IPS-11a (cell line): ENCODE results near the gene C2orf76.
A peak's percentile ranks its signal among the peaks of the same experiment; 100 is the strongest.
"Not testable (repeated sequence)": the region's sequence is repeated elsewhere in the genome, so short reads cannot be mapped to it uniquely, and the experiment has no call there.

Experiments used
- H3K4me3 ChIP-seq: one replicate; pipeline ENCODE4 v1.5.1; 2013; ENCODE audit warnings: low read depth, low read length, control low read depth

C2orf76 gene

DNA sequence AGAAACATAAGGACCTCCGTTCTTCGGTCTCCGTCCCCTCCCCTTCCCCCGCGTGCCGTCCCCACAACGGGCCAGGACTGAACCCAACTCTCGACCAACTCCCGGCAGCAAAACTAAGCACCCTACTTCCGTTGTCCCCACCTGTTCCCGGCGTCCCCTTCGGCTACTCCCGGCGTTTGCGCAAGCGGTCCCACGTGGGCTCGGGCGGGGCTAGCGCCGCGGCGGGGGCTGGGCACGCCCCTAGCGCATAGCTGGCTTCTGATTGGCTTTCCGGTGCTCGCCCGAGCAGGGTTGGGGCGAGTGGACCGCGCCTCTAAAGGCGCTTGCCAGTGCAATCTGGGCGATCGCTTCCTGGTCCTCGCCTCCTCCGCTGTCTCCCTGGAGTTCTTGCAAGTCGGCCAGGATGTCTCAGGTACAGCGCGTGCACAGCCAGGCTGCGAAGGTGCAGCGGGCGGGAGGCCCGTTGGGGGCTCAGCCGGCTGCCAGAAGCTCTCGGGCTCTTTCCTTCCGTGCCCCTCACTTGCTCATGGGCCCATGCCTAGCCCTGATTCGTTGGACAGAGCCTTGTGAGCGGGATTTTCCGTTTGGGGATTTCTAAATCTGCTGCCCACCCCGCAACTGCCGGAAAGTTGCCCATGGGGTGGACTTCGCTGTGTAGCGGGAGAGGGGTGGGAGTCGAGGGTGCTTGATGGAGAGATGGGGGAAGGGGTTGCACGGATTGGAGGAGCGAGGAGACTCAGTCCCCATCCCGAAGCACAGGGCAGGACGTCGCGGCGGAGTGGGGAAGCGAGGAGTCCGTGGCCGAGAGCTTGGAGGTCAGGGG, at the start of gene C2orf76, which contains the start of gene DBI:
Gene C2orf76, minus strand, starts transcription at position 186 of the 823 bp plus-strand sequence. CDS start 26,875 bp downstream, outside the sequence.
Gene DBI, plus strand, starts transcription at position 329 of the 823 bp plus-strand sequence. Its CDS starts 75 bp downstream, at position 404.
- H3K4me3 ChIP-seq, result peak within 1 kb of the TSS; percentile 81

DNA sequence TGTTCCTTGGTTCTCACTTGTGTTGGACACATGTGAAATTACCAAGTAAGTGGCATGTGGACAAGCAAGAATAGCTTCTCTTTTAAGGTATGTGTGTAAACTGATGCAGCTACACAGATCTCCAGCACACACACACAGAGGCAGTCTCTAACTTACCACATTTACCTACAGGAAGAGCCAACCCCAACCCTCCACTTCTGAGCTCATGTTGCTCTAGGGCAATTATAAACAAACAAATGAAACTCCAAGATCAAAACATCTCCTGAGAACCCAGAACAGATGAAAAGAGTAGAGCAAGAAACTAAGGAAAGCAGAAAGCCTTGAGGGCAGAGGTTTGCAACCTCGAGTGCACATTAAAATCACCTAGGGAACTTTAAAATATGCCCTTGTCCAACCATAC, 49.0 kb upstream of the C2orf76 start:
- no peak overlapping the region for H3K4me3 ChIP-seq

DNA sequence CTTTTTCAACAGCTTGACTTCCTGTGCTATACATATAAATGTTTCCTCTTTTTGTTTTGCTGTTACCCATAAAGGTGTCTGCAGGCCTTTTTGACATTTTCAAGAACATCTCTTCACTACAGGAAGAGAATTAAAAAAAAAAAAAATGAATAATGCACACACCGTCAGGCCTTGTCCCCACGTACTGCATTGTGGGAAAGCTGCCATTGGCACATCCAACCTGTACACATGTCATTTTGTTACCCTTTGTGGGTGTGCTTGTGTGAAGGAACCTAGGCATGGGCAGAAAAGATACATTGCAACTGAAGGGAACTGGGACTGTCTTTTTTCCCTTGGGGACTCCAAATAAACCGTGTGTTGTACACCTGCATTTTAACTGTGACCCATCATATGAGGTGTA, 48.3 kb upstream of the C2orf76 start:
- no peak overlapping the region for H3K4me3 ChIP-seq

DNA sequence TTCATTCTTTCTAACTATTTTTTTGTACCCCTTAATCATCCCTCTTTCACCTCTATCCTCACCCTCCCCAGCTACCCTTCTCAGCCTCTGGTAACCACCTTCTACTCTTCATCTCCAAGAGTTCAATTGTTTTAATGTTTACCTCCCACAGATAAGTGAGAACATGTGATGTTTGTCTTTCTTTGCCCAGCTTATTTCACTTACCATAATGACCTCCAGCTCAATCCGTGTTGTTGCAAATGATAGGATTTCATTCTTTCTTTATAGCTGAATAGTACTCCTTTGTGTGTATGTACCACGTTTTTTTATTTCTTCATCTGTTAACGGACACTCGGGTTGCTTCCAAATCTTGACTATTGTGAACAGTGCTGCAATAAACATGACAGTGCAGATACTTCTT, 42.9 kb upstream of the C2orf76 start:
- no peak overlapping the region for H3K4me3 ChIP-seq

DNA sequence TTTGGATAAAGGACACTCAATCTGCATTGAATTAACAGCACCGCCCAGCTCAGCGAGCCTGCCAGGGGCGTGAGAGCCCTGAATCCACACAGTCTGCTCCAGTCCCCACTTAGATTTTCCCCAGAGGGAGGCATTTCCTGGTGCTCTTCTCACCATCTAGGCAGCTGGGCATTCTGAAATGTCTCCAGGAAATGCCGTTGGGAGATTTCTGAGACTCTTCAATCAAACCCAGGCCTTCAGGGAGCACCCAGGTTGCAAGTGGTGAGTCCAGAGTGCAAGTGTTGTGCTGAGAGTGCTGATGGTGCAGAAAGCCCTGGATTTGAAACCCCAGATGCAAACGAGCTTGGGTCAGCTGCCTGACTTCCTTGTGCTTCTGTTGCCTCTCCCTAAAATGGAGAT, 41.6 kb upstream of the C2orf76 start:
- no peak overlapping the region for H3K4me3 ChIP-seq

DNA sequence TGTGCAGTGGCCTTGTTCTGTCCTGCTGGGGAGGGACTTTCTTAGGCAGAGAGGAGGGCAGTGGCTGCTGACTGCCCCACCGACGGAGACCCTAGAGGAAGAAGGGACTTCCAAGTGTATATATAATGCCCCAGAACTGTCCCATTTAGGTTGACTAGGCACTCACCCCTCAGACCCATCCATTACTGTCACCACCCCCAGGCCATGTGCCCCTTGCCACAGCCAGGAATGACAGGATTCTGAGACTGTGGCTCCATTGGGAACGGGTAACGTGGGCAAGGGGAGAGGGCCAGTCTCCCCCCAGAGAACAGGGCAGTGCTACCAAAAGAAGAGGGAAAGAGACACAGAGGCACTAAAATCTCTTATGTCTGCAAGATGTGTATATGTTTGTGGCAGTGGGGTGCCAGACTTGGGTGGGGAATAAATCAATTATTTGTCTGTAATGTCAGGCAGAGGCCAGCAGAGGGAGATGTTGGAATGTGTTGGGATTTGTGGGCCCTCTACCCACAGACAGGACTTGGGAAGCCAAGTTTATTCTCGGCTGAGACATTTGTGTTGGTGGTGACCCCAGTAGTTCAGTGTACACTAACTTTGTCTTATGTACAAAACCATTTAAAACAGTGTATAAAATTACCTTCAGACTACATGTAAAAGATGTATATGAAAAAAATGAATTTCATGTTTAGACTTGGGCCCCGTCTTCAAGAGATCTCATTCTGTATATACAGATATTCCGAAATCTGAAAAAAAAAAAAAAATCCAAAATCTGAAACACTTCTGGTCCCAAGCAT, 41.0 kb upstream of the C2orf76 start:
- no peak overlapping the region for H3K4me3 ChIP-seq

DNA sequence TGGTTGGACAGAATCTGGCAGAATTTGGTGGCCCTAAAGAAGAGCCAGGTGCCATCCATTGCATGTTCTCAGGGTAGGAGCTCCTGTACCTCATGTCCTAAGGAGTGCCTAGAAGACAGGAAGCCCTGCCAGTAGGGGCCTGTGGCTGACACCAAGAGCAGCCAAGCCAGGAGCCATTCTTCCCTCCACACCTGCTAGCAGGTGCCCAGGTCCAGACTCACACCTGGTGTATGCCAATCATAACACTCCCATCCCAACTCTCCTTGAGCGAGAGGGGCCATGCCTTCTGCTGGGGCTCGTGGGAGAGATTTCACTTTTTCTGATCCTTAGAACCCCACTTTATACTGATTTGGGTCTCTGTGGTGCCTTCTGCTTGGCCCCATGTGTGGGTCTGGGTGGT, 38.5 kb upstream of the C2orf76 start:
- H3K4me3 ChIP-seq, result no peak overlapping the region

DNA sequence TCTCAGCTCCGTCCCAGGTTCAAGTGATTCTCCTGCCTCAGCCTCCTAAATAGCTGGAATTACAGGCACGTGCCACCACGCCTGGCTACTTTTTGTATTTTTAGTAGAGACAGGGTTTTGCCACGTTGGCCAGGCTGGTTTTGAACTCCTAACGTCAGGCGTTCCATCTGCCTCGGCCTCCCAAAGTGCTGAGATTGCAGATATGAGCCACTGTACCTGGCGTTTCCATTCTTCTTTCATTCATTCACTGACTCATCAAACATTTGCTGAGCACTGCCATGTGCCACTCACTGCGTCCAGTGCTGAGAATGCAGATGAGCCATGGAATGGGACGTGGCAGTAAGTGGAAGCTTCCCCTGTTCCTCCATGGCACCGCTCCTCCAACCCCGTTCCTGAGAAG, 37.0 kb upstream of the C2orf76 start:
- not testable (repeated sequence) for H3K4me3 ChIP-seq

DNA sequence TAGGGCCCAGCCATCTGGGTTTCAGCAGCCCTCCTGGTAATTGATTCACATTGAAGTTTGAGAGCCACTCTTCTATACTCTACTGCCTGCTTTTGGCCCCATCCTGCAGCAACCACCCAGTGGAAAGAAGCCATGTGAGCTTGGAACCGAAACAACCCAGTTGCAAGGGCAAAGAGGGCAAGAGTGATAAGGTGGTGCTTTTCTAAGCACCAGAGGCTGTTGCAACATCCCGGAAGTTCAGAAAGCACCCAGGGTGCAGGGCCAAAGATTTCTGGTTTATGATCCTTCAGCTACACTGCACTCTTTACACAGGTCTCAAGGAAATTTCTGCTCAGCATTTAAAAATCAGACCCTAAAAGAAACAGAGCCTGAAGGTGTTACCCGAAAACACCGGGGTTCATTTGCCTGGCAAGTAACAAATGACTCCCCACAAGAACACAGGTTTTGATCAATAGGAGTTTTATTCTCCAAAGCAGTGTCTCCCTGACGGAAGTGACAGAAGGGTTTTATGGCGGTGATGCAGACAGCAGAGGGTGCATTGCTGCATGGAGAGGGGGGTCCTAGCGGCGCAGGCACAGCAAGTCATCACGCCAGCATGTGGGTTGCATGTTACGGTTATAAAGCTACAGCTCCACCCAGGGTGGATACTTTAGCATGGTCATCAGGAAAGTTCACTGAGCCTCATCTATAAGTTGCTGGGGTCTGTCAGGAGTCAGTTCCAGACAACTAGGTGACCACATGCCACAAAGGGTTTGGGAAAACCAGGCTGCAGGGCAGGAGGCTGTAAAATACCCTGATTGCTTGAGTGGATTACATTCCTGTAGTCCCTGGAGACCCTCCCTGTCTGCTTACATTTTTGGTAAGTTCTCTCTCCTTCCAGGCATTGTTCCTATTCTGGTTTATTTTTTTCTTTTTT, 36.3 kb upstream of the C2orf76 start:
- H3K4me3 ChIP-seq, result no peak overlapping the region

DNA sequence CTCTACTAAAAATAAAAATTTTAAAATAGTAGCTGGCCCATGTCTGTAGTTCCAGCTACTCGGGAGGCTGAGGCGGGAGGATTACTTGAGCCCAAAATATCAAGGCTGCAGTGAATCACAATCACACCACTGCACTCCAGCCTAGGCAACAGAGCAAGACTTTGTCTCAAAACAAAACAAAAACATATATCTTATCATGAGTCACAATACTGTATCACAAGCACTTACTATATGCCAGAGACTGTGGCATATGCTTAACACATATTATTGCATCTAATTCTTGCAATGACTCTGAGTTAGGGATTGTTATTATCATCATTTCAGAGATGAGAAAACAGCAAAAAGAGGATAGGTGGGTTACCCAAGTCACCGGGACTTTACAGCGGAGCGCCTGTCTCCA, 35.5 kb upstream of the C2orf76 start:
- no peak overlapping the region for H3K4me3 ChIP-seq

DNA sequence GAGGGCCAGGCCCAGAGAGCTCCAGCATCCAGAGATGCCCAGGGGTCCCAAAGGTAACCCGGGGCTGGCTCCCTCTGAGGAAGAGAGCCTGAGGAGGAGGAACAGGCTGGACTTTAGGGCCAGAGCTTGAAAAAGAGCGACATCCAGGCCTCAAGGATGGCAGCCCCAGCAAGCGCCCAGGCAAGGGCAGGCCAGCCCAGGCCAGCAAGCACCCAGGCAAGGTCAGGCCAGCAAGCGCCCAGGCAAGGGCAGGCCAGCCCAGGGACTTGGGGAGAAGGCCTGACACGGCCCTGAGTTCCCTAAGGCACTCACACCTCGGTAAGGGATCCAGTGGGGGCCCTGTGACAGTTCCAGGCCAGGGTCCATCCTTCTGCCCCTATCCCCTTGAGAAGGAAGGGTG, 30.6 kb upstream of the C2orf76 start:
- no peak overlapping the region for H3K4me3 ChIP-seq

DNA sequence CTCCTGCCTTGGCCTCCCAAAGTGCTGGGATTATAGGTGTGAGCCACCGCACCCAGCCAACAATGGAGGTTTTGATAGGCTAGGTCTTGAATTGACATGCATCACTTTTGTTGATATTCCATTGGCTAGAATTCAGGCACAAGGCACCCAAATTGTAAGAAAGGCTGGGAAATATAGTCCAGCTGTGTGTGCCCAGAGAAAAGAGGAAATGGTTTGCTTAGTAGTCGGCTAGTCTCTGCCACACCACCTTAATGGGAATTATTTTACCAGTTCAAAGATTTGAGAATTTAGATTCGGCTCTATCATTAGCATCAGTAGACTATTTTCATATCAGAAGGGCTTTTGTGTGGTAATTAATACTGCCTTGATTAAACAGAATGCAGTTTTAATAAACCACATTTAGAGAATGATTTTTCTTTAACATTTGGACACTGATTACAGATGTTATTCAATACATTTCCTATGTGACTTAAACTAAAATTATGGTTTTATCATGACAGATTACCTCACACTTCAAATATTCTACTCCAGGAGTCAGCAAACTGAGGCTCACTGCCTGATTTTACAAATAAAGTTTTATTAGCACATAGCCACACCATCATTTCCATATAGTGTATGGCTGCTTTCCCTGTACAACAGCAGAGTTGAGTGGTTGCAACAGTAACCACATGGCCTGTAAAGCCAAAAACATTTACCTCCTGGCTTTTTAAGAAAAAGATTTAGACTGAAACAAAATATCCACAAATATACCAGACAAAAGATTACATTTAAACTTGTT, 27.5 kb upstream of the C2orf76 start:
- no peak overlapping the region for H3K4me3 ChIP-seq

DNA sequence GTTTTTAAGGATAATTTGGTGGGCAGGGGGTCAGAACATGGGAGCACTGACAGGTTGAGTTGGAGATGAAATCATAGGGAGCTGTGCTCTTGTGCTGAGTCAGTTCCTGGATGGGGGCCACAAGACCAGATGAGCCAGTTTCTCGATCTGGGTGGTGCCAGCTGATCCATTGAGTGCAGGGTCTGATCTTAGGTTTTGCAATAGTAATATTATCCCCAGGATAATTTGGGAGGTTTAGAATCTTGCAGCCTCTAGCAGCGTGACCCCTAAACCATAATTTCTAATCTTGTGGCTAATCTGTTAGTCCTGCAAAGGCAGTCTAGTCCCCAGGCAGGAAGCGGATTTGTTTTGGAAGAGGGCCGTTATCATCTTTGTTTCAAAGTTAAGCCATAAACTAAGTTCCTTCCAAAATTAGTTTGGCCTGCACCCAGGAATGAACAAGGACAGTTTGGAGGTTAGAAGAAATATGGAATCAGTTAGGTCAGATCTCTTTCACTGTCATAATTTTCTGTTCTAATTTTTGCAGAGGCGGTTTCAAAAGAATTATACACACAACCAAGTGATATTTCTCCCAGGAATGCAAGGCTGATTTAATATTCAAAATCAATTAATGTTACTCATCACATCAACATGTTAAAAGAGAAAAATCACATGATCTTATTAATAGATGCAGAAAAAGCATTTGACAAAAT, 23.1 kb upstream of the C2orf76 start:
- H3K4me3 ChIP-seq, result no peak overlapping the region

DNA sequence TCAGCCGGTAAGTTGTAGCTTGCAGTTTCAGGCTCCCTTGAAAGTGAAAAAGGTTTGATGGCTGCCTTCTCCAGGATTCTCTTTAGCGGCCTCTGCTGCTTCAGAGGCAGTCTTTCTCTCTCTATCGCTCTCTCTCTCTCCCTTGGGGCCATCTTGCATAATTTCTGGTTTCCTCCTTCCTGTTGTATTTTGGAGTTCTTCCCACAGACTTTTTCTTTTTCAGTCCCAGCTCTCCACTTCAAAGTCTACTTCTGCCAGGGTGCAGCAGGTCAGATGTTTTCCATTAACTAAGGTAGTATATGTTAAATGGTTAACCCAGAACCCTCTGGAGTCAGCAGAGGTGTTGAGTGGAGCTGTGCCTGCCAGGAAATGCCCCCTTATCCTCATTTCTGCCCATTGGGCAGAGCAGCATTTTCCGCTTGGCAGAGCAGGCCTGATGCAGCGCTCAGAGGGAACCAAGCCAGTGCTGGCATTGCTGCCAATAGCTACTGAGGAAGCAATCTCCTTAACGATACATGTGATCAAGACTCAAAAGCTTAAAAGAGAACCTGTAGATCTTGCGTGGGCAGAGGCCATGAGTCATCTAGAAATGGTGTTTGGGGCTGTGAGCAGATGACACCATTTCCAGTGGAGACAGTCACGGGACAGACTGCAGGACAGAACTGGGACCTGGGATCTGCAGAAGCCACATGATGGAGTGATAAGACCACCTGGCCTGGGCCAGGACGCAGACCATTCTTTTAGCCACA, 20.9 kb upstream of the C2orf76 start:
- H3K4me3 ChIP-seq, result no peak overlapping the region

DNA sequence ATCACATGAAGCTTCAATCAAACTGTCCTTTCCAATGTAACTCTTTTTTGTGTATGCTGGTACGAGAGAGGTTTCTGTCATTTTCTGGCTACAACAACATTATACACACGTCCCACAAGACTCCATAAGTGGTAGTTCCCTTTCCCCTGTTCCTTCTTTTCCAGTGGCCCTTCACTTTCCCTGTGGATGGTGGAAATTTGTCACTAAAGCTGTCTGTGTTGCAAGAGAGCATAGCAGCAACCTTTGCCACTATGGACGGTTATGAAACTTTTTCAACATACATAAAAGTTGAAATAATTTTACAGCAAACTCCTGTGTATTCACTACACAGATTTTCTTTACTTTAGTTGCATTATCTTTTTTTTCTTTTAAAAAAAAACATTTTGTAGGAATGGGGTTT, 18.8 kb upstream of the C2orf76 start:
- H3K4me3 ChIP-seq, result no peak overlapping the region

DNA sequence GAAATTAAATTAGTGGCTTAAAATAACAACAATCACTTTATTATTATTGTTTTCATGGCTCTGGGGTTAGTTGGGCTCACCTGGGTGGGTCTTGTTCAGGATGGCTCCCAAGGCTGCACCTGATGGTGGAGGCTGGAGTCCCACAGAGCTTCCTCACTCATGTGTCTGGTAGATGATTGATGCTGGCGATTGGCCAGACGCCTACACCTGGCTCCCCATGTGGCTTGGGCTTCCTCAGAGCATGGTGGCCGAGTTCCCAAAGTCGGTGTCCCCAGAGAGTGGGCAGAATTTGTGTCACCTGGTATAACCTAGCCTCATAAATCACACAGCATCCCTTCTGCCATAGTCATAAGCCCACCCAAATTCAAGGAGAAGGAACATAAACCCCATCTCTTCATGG, 18.3 kb upstream of the C2orf76 start:
- H3K4me3 ChIP-seq, result no peak overlapping the region

DNA sequence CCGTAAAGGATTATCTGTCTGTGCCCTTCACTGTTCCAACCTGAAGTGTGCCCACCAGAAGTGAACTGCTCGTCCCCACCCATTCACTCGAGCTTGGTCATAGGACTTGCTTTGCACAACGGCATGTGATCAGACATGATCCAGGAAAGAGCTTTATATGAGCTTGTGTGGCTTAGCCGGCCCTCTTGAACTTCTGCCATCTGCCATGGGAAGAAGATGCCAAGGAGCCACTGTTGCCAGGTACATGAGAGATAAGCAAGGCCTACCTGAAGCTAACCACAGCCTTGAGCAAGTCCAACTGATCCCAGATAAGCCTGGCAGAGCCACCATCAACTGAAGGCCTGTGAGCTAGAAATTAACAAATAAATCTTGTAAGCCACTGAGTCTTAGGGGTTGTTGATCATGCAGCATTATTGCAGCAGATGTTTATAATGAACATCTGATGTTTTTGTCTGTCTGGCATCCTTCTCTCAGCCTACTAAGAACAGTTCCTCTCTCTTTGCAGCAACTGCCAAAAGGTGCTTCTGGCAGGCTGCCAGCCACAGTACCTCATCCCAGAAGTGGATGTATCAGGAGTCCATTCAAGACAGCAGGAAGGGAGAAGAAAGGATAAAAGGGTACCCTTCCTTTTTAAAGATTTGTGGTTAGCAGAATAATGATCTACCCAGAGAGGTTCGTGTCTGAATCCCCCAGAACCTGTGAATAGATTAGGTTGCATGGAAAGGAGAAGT, 16.9 kb upstream of the C2orf76 start:
- no peak overlapping the region for H3K4me3 ChIP-seq

DNA sequence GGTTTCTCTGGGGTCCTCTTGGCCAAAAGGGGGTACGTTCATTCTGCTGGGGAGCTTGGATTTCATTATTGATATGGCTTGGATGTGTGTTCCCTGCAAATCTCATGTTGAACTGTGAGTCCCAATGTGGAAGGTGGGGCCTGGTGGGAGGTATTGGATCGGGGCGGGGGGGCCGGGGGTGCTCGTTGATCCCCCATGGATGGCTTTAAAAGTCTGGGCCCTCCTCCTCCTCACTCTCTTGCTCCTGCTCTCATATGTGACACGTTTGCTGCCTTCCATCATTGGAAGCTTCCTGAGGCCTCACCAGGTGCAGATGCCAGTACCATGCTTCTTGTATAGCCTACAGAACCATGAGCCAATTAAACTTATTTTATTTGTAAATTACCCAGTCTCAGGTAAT, 11.9 kb upstream of the C2orf76 start:
- H3K4me3 ChIP-seq, result no peak overlapping the region
